Measurements from ENCODE around the gene NR3C1.

DNA sequence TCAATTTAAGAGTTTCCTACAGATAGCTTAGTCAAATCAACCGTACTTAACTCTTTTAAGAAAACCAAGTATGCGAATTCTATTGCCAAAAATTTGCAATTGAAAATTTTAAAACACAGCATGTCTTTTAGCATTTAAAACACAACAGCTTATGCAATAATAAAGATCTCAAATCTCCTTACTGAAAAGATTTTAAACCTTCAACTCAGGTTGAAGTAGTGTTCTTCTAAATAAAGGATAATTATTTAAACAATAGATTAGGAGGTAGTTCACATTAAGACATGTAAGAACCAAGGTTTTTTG is 5.5 kb downstream of the NR3C1 start:
- no peak for TF ChIP-seq POLR2A (IDR thresholded peaks at IDR 0.05)
- TF ChIP-seq, protein P1, sequence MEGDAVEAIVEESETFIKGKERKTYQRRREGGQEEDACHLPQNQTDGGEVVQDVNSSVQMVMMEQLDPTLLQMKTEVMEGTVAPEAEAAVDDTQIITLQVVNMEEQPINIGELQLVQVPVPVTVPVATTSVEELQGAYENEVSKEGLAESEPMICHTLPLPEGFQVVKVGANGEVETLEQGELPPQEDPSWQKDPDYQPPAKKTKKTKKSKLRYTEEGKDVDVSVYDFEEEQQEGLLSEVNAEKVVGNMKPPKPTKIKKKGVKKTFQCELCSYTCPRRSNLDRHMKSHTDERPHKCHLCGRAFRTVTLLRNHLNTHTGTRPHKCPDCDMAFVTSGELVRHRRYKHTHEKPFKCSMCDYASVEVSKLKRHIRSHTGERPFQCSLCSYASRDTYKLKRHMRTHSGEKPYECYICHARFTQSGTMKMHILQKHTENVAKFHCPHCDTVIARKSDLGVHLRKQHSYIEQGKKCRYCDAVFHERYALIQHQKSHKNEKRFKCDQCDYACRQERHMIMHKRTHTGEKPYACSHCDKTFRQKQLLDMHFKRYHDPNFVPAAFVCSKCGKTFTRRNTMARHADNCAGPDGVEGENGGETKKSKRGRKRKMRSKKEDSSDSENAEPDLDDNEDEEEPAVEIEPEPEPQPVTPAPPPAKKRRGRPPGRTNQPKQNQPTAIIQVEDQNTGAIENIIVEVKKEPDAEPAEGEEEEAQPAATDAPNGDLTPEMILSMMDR (IDR thresholded peaks at IDR 0.05), result no peak
